Glutamatergic neuron (in vitro differentiated cells): ENCODE measurements around the gene C1R. TPM values are rescaled to one million over a fixed set of nuclear protein-coding genes. Genes with fewer than 3 reads are reported as not detected.

Experiments used
- DNase-seq: peaks from one replicate; pipeline ENCODE4 v3.0.0; 2022
- H3K27ac Mint-ChIP-seq: one replicate; pipeline ENCODE4 v1.8.0; 2020; ENCODE audit warnings: mild to moderate bottlenecking, mixed read lengths, inconsistent platforms; ENCODE audit not compliant: unreplicated experiment
- H3K27me3 Mint-ChIP-seq: one replicate; pipeline ENCODE4 v1.8.0; 2020; ENCODE audit warnings: mild to moderate bottlenecking, moderate library complexity, mixed read lengths, inconsistent platforms; ENCODE audit not compliant: unreplicated experiment
- H3K36me3 Mint-ChIP-seq: one replicate; pipeline ENCODE4 v1.8.0; 2020; ENCODE audit warnings: mild to moderate bottlenecking, mixed read lengths, inconsistent platforms; ENCODE audit not compliant: unreplicated experiment
- H3K4me1 Mint-ChIP-seq: one replicate; pipeline ENCODE4 v1.8.0; 2020; ENCODE audit warnings: mild to moderate bottlenecking, low read depth, mixed read lengths, inconsistent platforms; ENCODE audit not compliant: unreplicated experiment
- H3K4me3 Mint-ChIP-seq: one replicate; pipeline ENCODE4 v1.8.0; 2020; ENCODE audit warnings: mild to moderate bottlenecking, mixed read lengths, inconsistent platforms; ENCODE audit not compliant: unreplicated experiment
- H3K9me3 Mint-ChIP-seq: one replicate; pipeline ENCODE4 v1.8.0; 2020; ENCODE audit warnings: mild to moderate bottlenecking, moderate library complexity, mixed read lengths, inconsistent platforms; ENCODE audit not compliant: unreplicated experiment
- CTCF ChIP-seq: fragments of 200-600 bp; sonication (generic); IDR thresholded peaks from one replicate; pipeline ENCODE4 v1.5.0; 2021; ENCODE audit not compliant: partially characterized antibody, unreplicated experiment
- total RNA-seq: library from RNA; stranded (reverse); fragmentation: NEBNext Ultra II Directional; extraction: Animal tissue kit (Norgen Biotek cat#: 25700); gene quantifications from one replicate; pipeline ENCODE4 v1.2.1, GENCODE V29; 2021; ENCODE audit not compliant: unreplicated experiment

The C1R gene
- total RNA-seq, 1 donor from 2014 or later, result 1.0 TPM

GRCh38 chr12:7106082-7106481 lies 13.8 kb upstream of the C1R start:
- no peak for TF ChIP-seq CTCF
- no peak overlapping the region for H3K4me3 Mint-ChIP-seq
- no peaks in the 10 kb centered on the region for H3K4me1 Mint-ChIP-seq
- peaks cover 6% of the 10 kb centered on the region for H3K36me3 Mint-ChIP-seq
- no peak for DNase-seq
- no peak overlapping the region for H3K27ac Mint-ChIP-seq
- peaks cover 2% of the 10 kb centered on the region for H3K27me3 Mint-ChIP-seq
- H3K9me3 Mint-ChIP-seq, result peaks cover 11% of the 10 kb centered on the region

- no peak overlapping the region for H3K4me3 Mint-ChIP-seq
- DNase-seq, result no peak
- H3K4me1 Mint-ChIP-seq, result no peaks in the 10 kb centered on the region
- no peak for TF ChIP-seq CTCF
- no peaks in the 10 kb centered on the region for H3K27me3 Mint-ChIP-seq
- peaks cover 5% of the 10 kb centered on the region for H3K9me3 Mint-ChIP-seq
- peaks cover 6% of the 10 kb centered on the region for H3K36me3 Mint-ChIP-seq
- no peak overlapping the region for H3K27ac Mint-ChIP-seq
Observed at GRCh38 chr12:7103837-7104584, 11.8 kb upstream of the C1R start.

- no peak for TF ChIP-seq CTCF
- peaks cover 6% of the 10 kb centered on the region for H3K36me3 Mint-ChIP-seq
- H3K4me1 Mint-ChIP-seq, result no peaks in the 10 kb centered on the region
- no peak for DNase-seq
- peaks cover 4% of the 10 kb centered on the region for H3K9me3 Mint-ChIP-seq
- no peak overlapping the region for H3K27ac Mint-ChIP-seq
- H3K27me3 Mint-ChIP-seq, result no peaks in the 10 kb centered on the region
- H3K4me3 Mint-ChIP-seq, result no peak overlapping the region
Observed at GRCh38 chr12:7102582-7102981, 10.3 kb upstream of the C1R start.

GRCh38 chr12:7101694-7102131 lies 9.5 kb upstream of the C1R start:
- no peak overlapping the region for H3K27ac Mint-ChIP-seq

More at GRCh38 chr12:7101694-7102131, 9.5 kb upstream of the C1R start:
- Mint-ChIP-seq H3K4me1 (no peaks in the 10 kb centered on the region), H3K4me3 (no peak overlapping the region), H3K27me3 (no peaks in the 10 kb centered on the region), H3K9me3 (peaks cover 4% of the 10 kb centered on the region), H3K36me3 (peaks cover 6% of the 10 kb centered on the region)
- TF ChIP-seq CTCF, result no peak
- no peak for DNase-seq
